Lower lobe of right lung (tissue), 2 donors: ENCODE results near the gene SLF2. TPM values are rescaled to one million over a fixed set of nuclear protein-coding genes. Genes with fewer than 3 reads are reported as not detected.

Source experiments
- ATAC-seq, 2 donors: fragments of 200-7000 bp; cut with Tn5 transposase; one replicate each; pipeline ENCODE4 v1.9.1; 2020 to 2022; ENCODE audit warnings: mild to moderate bottlenecking in 2 of 2, moderate library complexity in 2 of 2
- DNase-seq: peaks from one replicate; pipeline ENCODE4 v3.0.0-alpha.2; 2020
- H3K27ac ChIP-seq: fragments of 200-600 bp; one replicate; pipeline ENCODE4 v1.8.0; 2022
- H3K27me3 ChIP-seq: fragments of 200-600 bp; one replicate; pipeline ENCODE4 v1.8.0; 2022; ENCODE audit warnings: low read depth
- H3K36me3 ChIP-seq: fragments of 200-600 bp; one replicate; pipeline ENCODE4 v1.8.0; 2022; ENCODE audit warnings: mild to moderate bottlenecking
- H3K4me1 ChIP-seq: fragments of 200-600 bp; one replicate; pipeline ENCODE4 v1.8.0; 2022
- H3K4me3 ChIP-seq: fragments of 200-600 bp; one replicate; pipeline ENCODE4 v1.8.0; 2022; ENCODE audit warnings: mild to moderate bottlenecking
- H3K9me3 ChIP-seq: fragments of 200-600 bp; one replicate; pipeline ENCODE4 v1.8.0; 2022
- CTCF ChIP-seq: fragments of 200-600 bp; IDR thresholded peaks from one replicate; pipeline ENCODE4 v1.8.0; 2022; ENCODE audit warnings: antibody characterized with exemption, mild to moderate bottlenecking
- intact Hi-C: fragments of 100-400 bp; cut with DNase I; formaldehyde crosslinking; loops from one replicate; pipeline ENCODE4 v1.11.0; 2022
- total RNA-seq: library from RNA; stranded (reverse); fragmentation: NEBNext Ultra II Directional; extraction: Animal tissue kit (Norgen Biotek cat#: 25700); gene quantifications from one replicate; pipeline ENCODE4 v1.2.1, GENCODE V29; 2021
- donor health status: DM: no; HTN: yes; CAD: no; lungs with severe emphysema.

SLF2 gene
- total RNA-seq, 1 donor from 2014 or later = 34.4 TPM

GRCh38 chr10:100897976-100898375, 14.8 kb upstream of the SLF2 start:
- no peaks in the 10 kb centered on the region for H3K9me3 ChIP-seq
- DNase-seq = no peak
- TF ChIP-seq CTCF = no peak
- no peak for ATAC-seq
- peaks cover 16% of the 10 kb centered on the region for H3K27me3 ChIP-seq
- no peaks in the 10 kb centered on the region for H3K4me1 ChIP-seq
- H3K27ac ChIP-seq = no peak overlapping the region
- no peak overlapping the region for H3K4me3 ChIP-seq
- intact Hi-C loops = no loop called here
- no peaks in the 10 kb centered on the region for H3K36me3 ChIP-seq

- H3K27ac ChIP-seq = no peak overlapping the region
- no peaks in the 10 kb centered on the region for H3K4me1 ChIP-seq
- peaks cover 16% of the 10 kb centered on the region for H3K27me3 ChIP-seq
- intact Hi-C loops = no loop called here
- DNase-seq = no peak
- no peak for ATAC-seq
- H3K36me3 ChIP-seq = no peaks in the 10 kb centered on the region
- no peak for TF ChIP-seq CTCF
- H3K9me3 ChIP-seq = no peaks in the 10 kb centered on the region
- H3K4me3 ChIP-seq = no peak overlapping the region
Observed at GRCh38 chr10:100899171-100899570, 13.6 kb upstream of the SLF2 start.

- H3K36me3 ChIP-seq = no peaks in the 10 kb centered on the region
- peaks cover 9% of the 10 kb centered on the region for H3K27me3 ChIP-seq
- no peaks in the 10 kb centered on the region for H3K9me3 ChIP-seq
- no peak overlapping the region for H3K4me3 ChIP-seq
- intact Hi-C loops = no loop called here
- TF ChIP-seq CTCF = no peak
- ATAC-seq (no peak), DNase-seq (no peak)
- no peak overlapping the region for H3K27ac ChIP-seq
- H3K4me1 ChIP-seq = no peaks in the 10 kb centered on the region
Observed at GRCh38 chr10:100901051-100901450, 11.7 kb upstream of the SLF2 start.

GRCh38 chr10:100902622-100903021, 10.1 kb upstream of the SLF2 start:
- DNase-seq (no peak), ATAC-seq (no peak)
- no peak for TF ChIP-seq CTCF
- no peaks in the 10 kb centered on the region for H3K36me3 ChIP-seq
- H3K4me1 ChIP-seq = no peaks in the 10 kb centered on the region
- no peaks in the 10 kb centered on the region for H3K9me3 ChIP-seq
- H3K27ac ChIP-seq = no peak overlapping the region
- H3K4me3 ChIP-seq = no peak overlapping the region
- intact Hi-C loops = no loop called here
- H3K27me3 ChIP-seq = peaks cover 8% of the 10 kb centered on the region

GRCh38 chr10:100904917-100905316, 7.8 kb upstream of the SLF2 start:
- Histone ChIP-seq H3K4me3 (no peak overlapping the region), H3K4me1 (no peaks in the 10 kb centered on the region), H3K9me3 (no peaks in the 10 kb centered on the region), H3K36me3 (no peaks in the 10 kb centered on the region), H3K27ac (no peak overlapping the region), H3K27me3 (peaks cover 8% of the 10 kb centered on the region)
- intact Hi-C loops = no loop called here
- DNase-seq = no peak
- TF ChIP-seq CTCF = no peak
- ATAC-seq = no peak

GRCh38 chr10:100907175-100907574, 5.6 kb upstream of the SLF2 start:
- intact Hi-C loops = no loop called here

More at GRCh38 chr10:100907175-100907574, 5.6 kb upstream of the SLF2 start:
- ATAC-seq = no peak
- no peak for DNase-seq
- no peaks in the 10 kb centered on the region for H3K9me3 ChIP-seq
- H3K4me1 ChIP-seq = peaks cover 8% of the 10 kb centered on the region
- H3K36me3 ChIP-seq = no peaks in the 10 kb centered on the region
- no peak for TF ChIP-seq CTCF
- peaks cover 2% of the 10 kb centered on the region for H3K27me3 ChIP-seq
- no peak overlapping the region for H3K4me3 ChIP-seq
- H3K27ac ChIP-seq = no peak overlapping the region
